Stimulated activated CD8-positive, alpha-beta memory T cell treated with anti-CD3 and anti-CD28 coated beads, Interleukin-15, amount 100 ng/mL, for 1 hour (primary cell): ENCODE results near the gene LATS2.
"Not testable (repeated sequence)": the region's sequence is repeated elsewhere in the genome, so short reads cannot be mapped to it uniquely, and the experiment has no call there.

Experiments used
- DNase-seq: peaks from one replicate; pipeline ENCODE4 v3.0.0-alpha.2; 2020; ENCODE audit warnings: low read depth

The LATS2 gene

DNA sequence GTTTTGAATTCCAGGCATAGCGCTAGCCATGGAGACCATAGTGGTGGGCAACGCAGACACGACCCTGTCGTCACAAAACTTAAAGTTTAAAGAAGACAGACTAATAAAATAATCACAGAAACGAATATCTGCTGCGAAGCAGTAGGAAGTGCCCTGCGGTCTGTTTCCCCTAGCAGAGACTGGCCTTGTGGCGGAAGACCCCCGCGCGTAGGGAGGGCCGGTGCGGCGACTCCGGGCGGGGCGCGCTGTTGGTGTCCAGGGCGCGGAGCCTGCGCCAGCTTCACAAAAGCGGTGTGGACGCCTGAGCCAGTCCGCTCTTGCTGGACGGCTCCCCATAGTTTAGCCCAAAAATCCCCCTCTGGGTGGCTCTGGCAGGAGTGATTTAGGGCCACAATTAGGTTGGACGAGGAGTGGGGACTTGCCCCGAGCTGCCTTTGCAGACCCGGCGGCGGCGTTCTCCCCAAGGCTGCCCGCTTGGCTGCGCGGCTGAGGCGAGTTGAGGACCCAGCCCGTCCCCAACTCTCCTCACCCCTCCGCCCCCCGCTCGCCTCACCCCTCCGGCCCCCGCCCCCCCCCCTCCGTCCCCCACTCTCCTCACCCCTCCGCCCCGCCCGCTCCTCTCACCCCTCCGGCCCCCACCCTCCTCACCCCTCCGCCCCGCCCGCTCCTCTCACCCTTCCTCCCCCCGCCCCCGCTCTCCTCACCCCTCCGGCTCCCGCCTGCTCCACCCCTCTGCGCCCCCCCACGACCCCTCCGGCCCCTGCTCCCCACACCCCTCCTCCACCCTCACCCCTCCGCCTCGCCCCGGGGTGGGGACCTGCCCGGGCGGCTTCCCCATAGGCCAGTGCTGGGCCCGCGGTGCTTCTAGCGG lies 14.2 kb upstream of the LATS2 start:
- DNase-seq = no peak

DNA sequence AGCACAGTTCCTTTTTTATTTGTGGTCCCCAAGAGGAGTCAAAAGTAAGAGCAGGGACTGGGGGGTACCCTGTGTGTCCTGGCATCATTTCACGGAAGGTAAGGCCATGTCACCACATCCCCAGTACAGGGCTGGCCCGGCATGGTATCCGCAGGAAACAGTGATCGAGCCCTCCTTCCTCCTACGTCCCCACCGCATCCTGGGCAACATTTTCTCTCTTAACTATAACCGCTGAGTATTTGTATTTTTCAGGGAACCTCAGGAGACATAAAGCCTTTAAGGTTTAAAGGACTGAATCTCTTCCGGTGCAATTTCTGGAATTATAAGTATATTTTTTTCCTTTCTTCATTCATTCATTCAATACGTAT lies 13.6 kb upstream of the LATS2 start:
- no peak for DNase-seq

DNA sequence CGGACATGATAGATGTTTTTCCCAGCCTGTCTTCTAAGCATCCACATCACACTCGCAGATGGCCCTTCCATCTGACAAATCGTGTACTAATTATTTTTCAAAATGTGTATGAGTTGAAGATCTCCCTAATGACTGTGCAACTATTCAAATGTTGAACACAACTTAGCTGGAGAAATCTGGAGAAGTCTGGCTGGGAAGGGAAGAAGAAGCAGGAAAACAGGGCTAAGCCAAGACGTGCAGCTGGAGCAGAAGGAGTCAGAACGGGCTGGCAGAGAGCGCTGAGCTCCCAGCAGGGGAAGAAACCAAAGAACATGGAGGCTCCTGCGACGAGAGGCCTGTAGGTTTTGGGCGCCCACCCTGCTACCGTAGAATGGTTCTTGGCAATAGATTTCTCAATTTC lies 13.2 kb upstream of the LATS2 start:
- DNase-seq = no peak

DNA sequence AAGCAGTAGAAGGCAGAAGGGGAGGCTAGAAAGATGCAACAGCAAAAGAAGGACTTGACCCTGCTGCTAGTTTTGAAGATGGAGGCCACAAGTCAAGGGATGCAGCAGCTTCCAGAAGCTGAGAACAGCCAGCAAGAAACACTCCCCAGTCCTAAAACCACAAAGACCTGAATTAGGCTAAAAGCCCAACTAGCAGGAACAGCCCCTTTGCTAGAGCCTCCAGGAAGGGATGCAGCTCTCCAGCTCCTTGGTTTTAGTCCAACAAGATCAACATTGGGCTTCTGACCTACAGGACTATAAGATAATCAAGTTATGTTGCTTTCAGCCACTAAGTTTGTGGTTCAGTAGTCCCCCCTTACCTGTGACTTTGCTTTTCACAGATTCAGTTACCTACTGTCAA lies 10.5 kb upstream of the LATS2 start:
- no peak for DNase-seq

DNA sequence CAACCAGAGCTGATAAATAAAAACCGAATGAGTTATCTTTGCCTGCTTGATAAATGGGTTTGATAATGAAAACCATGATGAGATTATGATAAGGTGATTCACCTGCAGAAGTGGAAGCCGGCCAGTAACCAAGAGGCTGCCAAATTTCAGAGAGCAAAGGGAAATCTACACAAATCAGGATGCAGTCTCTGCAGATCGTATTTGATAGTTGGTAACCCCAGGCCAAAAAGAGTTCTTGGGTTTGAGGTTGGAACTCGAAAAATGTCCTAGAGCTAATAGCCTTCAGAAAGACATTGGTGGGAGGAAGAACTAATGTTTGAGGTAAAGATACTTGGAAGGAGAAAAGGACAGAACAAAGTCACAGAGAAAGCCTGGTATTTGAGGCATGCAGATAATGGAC lies 9.6 kb upstream of the LATS2 start:
- no peak for DNase-seq

DNA sequence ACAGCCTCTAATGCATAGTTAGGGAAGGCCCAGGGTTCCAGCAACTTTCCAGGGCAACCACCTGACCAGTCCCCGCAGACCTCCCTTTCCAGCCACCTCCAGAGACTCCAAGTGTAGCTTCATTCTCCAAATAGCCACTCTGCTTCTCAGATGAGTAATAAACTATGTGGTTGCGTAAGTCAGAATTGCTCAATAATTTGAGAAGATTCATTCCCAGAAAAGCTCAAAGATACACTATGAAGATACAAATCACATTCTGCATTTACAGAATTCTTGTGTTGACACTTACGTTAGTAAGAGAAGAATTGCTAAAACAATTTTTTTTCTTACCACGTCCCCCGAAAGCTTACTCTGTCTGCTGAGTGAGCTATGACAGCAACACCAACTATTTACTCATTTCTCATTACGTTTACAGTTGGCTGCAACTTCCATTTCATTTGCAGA lies 8.2 kb upstream of the LATS2 start:
- no peak for DNase-seq

DNA sequence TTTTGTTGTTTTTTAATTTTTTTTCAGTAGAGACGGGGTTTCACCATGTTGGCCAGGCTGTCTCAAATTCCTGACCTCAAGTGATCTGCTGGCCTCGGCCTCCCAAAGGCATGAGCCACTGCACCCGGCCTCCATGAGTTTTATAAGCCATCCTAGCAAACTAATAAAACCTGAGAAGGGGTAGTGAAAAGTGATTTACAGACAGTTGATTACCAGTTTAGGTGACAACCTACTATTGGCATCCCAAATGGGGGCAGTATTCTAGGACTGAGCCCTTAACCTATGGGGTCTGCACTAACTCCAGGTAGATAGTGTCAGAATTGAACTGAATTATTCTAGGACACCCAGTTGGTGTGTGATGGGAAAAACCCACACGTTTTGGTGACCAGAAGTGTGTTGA lies 6.5 kb upstream of the LATS2 start:
- DNase-seq = no peak

DNA sequence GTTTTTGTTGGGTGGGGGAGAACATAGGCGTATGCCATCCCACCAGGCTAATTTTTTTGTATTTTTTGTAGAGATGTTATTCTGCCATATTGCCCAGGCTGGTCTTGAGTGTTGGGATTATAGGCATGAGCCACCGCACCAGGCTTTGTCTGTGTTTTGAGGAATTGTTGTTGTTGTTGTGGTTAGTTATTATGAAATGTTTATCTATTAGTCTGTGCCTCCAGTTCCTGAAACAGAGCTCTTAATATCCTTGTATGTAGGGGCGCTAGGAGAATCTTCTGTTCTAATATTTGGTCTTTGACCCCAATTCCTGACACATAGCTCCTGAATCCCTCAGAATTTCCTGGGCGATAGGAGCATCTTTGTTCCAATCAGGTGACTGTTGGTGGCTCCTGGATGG lies 5.6 kb upstream of the LATS2 start:
- DNase-seq = no peak

DNA sequence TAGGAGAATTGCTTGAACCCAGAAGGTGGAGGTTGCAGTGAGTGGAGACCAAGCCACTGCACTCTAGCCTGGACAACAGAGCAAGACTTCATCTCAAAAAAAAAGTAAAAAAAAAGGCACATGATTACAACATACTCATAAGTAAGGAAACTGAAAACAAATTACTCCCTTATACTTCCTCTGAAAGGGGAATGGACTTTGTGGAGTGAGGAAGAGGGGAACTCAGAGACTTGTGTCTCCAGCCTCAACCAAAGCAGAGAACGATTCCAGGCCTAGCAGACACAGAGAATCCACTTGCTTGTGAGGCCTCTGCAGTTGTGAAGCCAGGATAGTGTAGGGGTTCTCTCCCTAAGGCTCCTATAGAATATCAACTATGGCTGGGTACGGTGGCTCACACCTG lies 4.3 kb upstream of the LATS2 start:
- DNase-seq = no peak

DNA sequence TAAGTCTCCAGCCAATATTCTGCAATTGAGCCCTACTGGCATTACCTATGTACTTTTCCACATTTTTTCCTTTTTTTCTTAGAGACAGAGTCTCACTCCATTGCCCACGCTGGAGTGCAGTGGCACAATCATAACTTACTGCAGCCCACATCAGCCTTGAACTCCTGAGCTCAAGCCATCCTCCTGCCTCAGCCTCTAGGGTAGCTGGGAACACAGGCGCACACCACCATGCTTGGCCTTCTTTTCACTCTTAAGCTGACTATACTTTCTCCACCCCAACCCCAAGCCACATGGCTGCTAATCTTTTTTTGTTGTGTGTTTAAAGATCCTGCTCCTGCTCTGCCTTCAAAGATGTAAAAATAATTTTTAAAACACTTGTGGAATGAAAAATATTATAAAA lies 1.6 kb upstream of the LATS2 start:
- no peak for DNase-seq

DNA sequence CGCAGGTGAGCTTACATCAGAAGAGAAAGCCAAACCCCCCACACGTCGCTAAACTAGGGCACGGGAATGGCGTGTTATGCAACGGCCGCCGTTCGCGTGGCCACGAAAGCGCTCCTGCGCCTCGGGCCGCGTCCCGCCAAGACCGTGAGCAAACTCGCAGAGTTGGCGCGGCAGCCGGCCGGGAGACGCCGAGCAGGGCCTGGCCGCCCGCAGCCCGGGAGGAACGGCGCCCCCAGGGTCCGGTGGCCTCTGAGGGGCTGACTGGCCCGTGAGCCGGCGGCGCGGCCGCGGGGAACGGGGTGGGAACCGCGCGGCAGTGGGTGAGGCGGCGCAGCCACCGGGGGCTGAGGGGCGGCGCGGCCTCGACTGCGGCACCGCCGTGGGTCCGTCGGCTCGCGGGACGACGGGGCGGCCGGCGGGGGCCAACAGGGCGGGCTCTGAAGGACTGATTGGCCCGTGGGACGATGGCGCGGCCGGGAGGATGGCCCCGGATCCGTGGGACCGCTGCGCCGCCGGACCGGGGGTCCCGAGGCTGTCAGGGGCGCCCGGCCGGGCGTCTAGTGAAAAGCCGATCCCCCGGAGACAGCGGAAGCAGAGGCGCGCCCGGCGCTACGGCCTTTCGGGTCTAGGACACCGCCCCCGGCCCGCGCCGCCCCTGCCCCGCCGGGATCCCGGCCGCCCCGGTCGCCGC lies 903 bp downstream of the LATS2 start:
- DNase-seq = no peak

DNA sequence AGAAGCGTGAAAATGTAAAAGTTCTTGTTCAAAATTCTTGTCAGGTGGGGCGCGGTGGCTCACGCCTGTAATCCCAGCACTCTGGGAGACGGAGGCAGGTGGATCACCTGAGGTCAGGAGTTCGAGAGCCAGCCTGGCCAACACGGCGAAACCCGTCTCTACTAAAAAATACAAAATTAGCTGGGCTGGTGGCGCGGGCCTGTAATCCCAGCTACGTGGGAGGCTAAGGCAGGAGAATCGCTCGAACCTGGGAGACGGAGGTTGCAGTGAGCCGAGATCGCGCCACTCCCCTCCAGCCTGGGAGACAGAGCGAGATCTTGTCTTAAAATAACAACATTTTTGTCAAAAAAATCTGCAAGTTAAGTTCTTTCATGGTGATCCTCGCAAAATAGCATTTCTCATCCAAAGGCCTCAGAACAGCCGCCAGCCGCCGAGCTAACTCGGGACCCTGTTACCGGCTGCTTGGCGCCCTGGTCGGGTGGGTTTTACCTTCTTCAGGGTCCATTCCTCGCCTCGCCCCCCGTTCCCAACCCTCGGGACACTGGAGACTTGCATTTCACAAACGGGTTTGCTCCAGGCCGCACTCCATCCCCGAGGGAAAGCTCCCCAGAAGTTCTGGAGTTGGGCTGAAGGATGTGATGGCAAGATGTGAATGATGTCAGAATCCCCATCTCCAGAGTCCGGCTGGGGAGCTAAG lies 1.6 kb downstream of the LATS2 start:
- no peak for DNase-seq

DNA sequence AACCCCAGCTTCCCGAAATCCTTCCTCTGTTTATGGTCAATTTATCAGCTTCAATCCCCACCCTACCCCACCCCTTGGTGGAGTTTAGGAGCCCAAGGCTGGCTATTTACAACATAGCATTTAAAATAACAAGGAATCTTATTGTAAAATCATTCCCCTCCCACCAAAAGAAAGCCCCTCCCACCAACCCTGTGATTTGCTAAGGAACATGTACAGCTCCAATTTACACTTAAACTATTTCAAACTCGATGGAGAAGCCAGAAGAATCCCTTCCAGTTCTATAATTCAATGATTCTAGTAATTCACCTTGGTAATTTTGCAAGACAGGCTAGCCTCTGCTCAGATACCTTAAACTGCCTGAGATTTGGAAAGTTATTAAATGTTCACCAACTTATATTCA lies 3.0 kb downstream of the LATS2 start:
- DNase-seq = no peak

DNA sequence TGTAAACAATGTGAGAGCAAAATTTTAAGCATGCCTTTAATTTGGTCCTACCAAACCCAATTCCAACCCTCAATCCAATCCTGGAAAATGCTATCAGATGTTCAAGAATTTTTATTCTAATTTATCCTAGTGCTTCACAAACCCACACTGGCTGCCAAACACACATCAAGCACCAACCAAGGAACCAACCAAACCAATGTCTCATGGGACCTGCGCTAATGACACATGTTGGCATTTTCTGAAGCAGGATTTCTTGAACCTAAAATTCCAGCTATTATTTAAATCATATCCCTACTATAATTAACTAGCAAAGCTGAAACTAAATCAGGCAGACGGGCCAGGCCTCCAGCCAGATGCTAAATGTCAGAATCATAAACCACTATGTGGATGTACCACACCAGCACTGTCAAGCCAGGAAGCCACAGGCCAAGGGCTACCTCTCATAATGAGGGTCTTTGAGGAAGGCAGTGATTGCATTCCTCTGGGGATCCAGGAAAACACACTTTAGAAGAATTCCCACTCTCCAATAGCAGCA lies 5.8 kb downstream of the LATS2 start:
- DNase-seq = no peak

DNA sequence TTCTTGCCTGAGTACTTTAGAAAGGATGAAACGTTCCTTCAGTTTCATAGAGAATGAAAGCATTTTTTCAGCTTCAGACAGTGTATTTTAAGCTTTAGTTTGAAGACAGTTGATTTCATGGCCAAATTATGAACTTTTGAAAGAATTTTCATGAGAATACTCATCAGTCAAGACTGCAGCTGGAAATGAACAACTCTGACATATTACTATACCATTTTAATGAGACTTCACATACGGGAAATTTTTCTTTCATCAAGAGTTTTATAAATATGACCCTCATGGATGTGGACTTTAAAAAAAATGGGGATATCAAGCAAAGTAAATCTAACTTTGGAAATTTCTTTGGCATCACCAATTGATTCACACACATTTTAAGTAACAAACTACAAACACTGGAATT lies 6.4 kb downstream of the LATS2 start:
- no peak for DNase-seq

DNA sequence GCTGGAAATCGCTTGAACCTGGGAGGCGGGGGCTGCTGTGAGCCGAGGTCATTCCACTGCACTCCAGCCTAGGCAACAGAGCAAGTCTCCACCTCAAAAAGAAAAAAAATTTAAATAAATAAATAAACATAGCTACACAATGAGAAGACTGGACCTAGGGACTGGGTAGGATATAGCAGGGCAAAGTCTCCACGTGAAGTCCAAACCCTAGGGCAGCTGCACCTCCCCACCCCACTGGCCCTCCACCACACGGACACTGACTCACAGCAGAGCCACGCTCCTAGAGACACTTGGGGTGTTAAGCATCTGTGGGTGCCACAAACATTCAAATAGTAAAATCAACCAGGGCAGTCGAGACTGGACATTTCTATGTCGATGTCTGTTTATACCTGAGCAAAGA lies 7.1 kb downstream of the LATS2 start:
- no peak for DNase-seq

DNA sequence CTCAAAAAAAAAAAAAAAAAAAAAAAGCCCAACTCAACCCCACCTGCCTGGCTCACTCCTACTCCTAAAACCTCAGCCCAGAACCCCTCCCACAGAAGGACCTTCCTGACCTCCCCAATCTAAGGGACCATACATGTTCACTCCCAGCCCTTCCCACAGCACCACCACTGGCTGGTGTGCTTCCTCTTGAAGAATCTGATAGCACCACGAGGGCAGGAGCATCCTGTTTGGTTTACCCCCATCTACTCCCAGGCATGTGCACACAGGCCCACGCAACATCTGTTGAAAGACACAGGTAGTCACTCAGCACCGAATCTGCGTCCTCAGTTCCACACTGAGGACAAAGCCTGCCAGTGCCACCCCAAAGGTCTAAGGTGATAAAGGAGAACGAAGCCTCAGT lies 8.2 kb downstream of the LATS2 start:
- no peak for DNase-seq

DNA sequence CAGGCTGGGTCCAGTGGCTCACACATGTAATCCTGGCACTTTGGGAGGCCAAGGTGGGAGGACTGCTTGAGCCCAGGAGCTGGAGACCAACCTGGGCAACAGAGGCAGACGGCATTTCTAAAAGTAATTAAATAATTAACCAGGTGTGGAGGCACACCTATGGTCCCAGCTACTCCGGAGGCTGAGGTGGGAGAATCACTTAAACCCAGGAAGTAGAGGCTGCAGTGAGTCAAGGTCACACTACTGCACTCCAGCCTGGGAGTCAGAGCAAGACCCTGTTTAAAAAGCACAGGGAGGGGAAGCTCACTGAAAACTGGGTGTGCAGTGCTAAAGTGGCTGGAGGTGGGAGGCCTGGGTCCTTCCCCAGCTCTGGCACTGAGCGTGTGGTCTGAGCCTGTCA lies 9.7 kb downstream of the LATS2 start:
- no peak for DNase-seq

DNA sequence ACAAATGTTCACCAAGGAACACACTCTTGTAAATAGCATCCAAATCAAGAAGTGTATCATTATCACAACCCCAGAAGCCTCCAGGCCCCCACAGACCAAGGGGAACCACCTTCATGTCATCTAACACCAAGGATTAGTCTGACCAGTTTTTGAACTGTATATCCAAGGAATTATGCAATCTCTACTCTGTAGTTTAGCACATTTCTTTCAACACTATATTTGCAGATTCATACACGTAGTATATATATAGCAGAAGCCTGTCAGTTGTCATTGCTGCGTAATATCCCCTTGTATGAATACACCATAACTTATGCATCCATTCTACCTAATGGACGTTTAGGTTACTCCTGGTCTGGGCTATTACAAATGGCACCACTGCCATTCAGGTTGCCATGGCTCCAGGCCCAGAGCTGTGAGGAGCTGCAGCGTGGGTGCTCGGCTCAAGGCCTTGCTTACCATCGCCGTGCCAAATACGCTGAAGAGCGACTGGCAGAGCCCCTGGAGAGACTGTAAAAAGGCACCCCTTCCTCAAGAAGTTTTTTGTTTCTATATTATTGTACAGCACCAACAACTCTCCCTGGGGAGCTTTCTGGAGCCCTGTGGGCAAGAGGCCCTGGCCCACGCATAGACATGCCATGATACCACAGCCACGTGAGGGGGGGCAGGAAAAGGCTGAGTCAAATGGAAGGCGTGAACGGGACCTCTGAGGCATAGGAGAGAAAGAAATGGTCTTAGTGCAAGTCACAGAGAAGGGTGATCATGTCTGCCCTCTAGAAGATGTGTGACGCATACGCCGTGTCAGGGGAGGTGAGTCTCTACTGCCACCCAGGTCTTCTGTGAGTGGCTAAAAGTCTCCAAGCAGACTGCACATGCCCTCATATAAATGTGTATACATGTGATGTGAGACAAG lies 10.8 kb downstream of the LATS2 start:
- DNase-seq = no peak

DNA sequence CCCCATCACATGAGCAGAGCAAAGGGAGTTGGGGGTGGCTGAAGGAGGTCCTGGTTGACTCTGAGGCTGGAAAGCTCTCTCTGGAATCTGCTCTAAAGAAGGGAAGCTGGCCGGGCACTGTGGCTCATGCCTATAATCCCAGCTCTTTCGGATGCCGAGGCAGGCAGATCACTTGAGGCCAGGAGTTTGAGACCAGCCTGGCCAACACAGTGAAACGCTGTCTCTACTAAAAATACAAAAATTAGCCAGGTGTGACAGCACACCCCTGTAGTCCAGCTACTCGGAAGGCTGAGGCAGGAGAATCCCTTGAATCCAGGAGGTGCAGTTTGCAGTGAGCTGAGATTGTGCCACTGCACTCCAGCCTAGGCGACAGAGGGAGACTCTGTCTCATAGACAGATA lies 11.7 kb downstream of the LATS2 start:
- DNase-seq = not testable (repeated sequence)

DNA sequence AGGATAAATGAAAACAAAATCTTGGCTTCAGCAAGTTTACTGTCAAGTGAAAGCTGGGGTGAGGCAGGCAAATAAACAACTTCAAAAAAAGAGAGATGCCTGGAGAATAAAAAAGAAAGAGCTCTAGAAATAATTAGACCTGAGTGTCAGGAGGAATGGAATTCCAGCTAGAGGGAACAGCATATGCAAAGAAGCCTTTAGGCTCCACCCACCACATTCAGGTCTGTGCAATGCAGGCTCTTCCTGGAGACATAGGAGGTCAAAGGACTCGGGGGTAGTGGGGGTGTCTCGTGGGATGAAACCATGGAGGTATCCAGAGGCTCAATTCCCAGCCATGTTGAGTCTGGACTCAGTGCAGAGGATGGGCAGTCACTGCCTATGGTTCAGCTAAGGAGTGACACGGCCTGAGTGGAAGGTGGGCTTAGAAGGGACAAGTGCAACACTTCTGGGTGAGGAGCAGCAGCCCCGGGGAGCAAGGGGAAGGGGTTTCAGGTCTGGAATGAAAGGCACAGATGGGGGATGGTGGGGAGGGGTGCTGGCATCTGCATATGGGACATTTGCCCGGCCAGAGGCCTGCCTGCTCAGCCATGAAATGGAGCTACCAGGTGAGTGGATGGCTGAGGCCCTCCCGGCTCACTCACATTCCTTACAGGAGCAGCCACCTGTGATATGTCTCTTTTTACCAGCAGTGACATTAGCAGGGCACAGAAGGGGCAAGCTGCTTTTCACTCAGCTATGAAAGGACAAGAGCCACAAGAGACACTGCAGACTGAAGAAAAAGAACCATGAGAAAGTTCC lies 12.3 kb downstream of the LATS2 start:
- DNase-seq = no peak
